AG10803 (cell line): ENCODE data around the gene GNPTG.
"Not testable (repeated sequence)": the region's sequence is repeated elsewhere in the genome, so short reads cannot be mapped to it uniquely, and the experiment has no call there.

Source experiments
- DNase-seq: peaks from one replicate; pipeline ENCODE4 v3.0.0; 2010; ENCODE audit warnings: low read depth
- H3K4me3 ChIP-seq: 2 replicates; pipeline ENCODE4 v1.5.1; 2011; ENCODE audit warnings: mild to moderate bottlenecking, low read length, control low read depth
- CTCF ChIP-seq: conservative IDR thresholded peaks from 2 replicates; pipeline ENCODE4 v1.5.1; 2011; ENCODE audit warnings: mild to moderate bottlenecking, low read length, control low read depth, inconsistent platforms

The GNPTG gene

DNA sequence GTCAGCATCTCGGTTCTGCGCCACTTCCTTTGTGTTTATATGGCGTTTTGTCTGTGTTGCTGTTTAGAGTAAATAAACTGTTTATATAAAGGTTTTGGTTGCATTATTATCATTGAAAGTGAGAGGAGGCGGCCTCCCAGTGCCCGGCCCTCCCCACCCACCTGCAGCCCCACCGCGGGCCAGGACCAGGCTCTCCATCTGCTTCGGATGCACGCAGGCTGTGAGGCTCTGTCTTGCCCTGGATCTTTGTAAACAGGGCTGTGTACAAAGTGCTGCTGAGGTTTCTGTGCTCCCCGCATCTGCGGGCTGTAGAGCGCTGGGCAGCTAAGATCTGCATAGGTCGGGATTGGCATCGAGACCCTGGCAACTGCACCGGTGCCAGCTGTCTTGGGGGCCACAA lies 26.5 kb upstream of the GNPTG start:
- H3K4me3 ChIP-seq, result no peak overlapping the region
- no peak for DNase-seq
- no peak for TF ChIP-seq CTCF

GRCh38 chr16:1325673-1326371 lies 25.9 kb upstream of the GNPTG start:
- no peak overlapping the region for H3K4me3 ChIP-seq
- DNase-seq, result no peak
- no peak for TF ChIP-seq CTCF

GRCh38 chr16:1326391-1326790 lies 25.3 kb upstream of the GNPTG start:
- DNase-seq, result no peak
- no peak overlapping the region for H3K4me3 ChIP-seq
- no peak for TF ChIP-seq CTCF

DNA sequence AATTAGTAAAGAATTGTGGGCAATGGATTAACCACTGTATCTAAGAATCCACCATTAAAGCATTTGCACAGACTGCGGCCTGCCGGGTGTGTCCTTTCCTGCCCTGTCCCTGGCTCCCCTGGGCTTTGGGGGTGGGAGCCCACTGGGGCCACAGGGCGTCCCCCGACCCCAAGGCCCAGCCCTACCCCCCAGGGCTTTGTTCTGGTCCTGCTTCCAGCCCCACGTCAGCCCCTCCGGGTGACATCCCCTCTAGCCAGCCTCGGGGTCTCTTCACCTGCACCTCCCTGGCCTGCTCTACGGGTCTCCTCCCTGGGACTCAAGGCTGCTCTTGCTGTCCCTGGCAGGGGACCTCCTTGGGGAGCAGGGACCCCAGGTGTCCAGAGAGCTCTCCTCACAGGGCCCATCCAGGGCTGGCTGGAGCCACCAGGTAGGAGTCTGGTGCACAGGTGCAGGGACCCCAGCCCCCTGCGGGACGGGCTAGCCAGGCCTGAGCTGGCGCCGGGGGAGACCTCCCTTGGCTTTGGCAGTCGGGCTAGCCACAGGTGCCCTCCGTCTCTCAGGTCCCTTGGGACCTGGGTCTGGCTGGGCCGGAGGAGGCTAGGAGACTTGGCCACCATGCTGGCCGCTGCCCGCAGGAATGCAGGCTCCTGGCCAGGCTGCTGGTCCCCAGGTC lies 24.6 kb upstream of the GNPTG start:
- DNase-seq, result no peak
- H3K4me3 ChIP-seq, result no peak overlapping the region
- TF ChIP-seq CTCF, result no peak

- no peak for TF ChIP-seq CTCF
- DNase-seq, result no peak
- H3K4me3 ChIP-seq, result no peak overlapping the region
These were observed 24.1 kb upstream of the GNPTG start for GRCh38 chr16:1327619-1327947.

DNA sequence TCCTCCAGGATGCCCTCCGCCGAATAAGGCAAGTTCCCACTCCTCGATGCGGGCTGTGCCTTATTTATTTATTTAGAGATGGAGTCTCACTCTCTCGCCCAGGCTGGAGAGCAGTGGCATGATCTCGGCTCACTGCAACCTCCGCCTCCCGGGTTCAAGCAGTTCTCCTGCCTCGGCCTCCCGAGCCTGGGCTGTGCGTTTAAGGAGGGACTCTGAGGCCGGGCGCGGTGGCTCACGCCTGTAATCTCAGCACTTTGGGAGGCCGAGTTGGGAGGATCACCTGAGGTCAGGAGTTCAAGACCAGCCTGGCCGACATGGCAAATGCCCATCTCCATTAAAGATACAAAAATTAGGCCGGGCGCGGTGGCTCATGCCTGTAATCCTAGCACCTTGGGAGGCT lies 23.6 kb upstream of the GNPTG start:
- not testable (repeated sequence) for H3K4me3 ChIP-seq, DNase-seq

GRCh38 chr16:1328961-1329360 lies 22.8 kb upstream of the GNPTG start:
- not testable (repeated sequence) for H3K4me3 ChIP-seq, DNase-seq

DNA sequence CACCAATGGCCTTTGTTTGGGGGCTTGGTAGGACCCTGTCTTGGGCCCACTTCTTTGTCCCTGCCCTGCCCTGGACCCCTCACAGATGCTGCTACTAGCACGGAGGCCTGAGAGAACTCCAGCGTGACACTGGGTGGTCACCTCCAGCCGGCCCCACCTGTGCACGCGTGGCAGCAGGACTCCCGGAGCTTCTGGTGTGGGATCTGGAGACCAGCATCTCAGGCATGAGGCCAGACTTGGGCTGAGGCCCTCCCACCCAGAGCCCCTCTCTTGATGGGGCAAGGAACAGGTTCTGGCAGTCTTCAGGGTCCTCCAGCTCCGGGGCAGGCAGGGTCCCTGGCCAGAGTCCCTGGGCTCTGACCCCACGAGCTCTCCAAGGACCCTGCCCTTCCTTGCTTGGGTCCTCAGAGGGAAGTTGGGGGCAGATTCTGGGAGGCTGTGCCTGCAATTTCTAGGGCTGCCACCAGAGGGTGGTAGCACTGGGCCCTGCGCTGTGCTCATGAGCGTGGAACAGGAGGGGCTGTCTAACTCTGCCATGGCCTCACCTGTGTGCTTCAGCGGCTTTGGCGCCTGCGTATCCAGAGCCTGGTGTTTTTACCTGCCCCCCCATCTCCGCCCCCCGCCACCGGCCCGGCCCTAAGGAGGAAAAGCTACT lies 21.3 kb upstream of the GNPTG start:
- DNase-seq, result no peak
- peak; percentile 37 for TF ChIP-seq CTCF
- no peak overlapping the region for H3K4me3 ChIP-seq
